HG03469 (cell line): Measurements from ENCODE around the gene EBNA1BP2.
"Not testable (repeated sequence)": the region's sequence is repeated elsewhere in the genome, so short reads cannot be mapped to it uniquely, and the experiment has no call there.

Experiments
- ATAC-seq: cut with Tn5 transposase; IDR thresholded peaks from one replicate; pipeline ENCODE4 v1.9.1; 2021; ENCODE audit warnings: mild to moderate bottlenecking, moderate library complexity, moderate number of reproducible peaks; ENCODE audit not compliant: unreplicated experiment

The EBNA1BP2 gene, protein sequence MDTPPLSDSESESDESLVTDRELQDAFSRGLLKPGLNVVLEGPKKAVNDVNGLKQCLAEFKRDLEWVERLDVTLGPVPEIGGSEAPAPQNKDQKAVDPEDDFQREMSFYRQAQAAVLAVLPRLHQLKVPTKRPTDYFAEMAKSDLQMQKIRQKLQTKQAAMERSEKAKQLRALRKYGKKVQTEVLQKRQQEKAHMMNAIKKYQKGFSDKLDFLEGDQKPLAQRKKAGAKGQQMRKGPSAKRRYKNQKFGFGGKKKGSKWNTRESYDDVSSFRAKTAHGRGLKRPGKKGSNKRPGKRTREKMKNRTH

DNA sequence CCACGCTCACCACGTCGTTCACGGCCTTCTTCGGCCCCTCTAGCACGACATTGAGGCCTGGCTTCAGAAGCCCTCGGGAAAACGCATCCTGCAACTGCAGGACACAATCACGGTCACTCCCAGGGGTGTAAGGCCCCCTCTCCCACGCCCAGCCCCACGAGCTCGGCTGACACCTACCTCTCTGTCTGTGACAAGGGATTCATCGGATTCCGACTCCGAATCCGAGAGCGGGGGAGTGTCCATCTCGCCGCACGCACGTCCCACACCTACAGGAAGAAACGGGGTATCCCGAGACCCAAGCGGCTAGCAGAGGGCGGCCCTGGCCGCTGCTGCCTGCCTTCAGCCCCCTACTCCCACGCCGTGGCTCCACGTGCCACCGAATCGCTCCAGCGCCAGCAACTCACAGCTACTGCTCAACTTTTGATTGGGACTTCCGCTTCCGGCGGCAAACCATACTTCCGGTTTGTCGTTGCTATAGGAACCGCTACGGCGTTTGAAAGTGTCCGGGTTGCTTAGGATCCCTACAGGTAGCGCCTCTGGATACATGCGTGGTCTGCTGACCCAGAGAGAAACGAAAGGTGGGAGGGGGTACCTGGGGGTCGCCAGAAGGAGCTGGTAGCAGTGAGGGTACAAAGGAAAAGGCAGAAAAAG is at the start of gene EBNA1BP2, which contains the start of gene CFAP57:
Gene EBNA1BP2, minus strand, starts transcription at position 415 of the 651 bp plus-strand sequence. Its CDS starts 172 bp downstream, at position 243.
Gene CFAP57, plus strand, starts transcription at position 455 of the 651 bp plus-strand sequence. CDS start 424 bp downstream, outside the sequence.
- peak; percentile 68 for ATAC-seq

- no peak for ATAC-seq
Measured at GRCh38 chr1:43221797-43222196, 49.7 kb upstream of the EBNA1BP2 start.

DNA sequence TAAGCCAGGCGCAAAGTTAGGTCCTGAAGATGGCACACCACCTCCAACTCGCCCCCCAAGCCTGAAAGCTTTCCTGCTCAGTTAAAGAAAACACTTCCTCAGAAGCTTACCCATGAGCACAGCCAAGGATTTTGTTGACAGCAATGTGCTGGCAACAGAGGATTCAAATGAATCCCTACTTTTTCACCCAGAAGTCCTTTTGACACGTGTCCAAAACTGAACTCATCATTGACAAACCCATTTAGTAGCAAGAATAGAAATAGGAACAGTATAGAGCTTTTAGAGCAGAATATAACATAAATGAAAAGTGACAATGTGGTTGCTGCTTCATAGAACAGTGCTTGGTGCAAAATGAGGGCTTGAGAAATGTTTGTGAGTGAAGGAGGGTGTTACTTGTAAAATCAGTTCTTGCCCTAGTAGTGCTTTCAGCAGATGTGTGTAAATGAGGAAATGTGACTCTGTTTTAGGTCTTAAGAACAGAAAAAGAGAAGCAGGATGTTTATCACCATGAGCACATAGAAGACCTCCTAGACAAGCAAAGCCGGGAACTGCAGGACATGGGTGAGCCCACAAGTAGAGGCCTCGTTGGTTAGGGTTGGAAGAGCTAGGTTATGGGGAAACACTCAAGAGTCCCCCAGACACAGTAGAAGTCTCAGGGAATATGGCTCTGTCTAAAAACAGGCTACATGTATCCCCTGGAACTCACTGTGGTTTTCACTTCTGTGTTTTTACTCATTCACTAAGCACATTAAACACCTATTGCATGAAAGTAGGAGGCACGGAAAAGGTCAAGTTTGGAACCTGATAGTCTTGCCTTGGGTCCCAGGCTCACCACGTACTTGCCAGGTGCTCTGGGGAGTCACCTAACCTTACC is 49.1 kb upstream of the EBNA1BP2 start:
- ATAC-seq, result no peak

- ATAC-seq, result no peak
Measured at GRCh38 chr1:43217747-43218146, 45.7 kb upstream of the EBNA1BP2 start.

DNA sequence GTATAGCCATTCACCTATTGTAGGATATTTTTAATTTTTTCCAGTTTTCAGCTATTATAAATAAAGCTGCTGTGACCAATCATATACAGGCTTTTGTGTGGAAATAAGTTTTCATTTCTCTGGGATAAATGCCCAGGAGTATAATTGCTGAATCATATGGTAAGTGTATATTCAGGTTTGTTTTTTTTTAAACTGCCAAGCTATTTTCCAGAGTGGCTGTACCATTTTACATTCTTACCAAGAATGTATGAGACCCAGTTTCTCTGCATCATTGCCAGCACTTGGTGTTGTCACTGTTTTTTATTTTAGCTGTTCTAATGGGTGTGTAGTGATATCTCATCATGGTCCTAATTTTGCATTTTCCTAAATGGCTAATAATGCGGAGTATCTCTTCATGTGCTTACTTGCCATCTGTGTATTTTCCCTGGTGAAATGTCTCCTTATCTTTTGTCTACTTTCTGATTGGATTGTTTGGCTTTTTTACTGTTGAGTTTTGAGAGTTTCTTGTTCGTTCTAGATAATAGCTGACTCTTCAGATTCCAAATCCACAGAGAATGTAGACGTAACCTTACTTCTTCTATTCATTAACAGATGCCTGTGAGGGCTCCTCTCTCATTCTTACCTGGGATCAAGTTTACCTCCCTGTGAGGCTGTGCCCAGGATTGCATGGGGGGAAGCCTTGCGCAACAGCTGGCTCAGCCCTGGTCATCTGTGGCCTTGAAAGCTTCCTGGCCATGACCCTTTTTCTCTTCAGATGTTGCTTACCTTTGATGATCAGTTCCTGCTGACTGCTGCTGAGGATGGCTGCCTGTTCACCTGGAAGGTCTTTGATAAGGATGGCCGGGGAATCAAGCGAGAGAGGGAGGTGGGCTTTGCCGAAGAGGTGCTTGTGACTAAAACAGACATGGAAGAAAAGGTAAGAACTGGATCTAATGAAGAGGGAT is 42.7 kb upstream of the EBNA1BP2 start:
- ATAC-seq, result no peak

- not testable (repeated sequence) for ATAC-seq
Measured at GRCh38 chr1:43208277-43208676, 36.2 kb upstream of the EBNA1BP2 start.

DNA sequence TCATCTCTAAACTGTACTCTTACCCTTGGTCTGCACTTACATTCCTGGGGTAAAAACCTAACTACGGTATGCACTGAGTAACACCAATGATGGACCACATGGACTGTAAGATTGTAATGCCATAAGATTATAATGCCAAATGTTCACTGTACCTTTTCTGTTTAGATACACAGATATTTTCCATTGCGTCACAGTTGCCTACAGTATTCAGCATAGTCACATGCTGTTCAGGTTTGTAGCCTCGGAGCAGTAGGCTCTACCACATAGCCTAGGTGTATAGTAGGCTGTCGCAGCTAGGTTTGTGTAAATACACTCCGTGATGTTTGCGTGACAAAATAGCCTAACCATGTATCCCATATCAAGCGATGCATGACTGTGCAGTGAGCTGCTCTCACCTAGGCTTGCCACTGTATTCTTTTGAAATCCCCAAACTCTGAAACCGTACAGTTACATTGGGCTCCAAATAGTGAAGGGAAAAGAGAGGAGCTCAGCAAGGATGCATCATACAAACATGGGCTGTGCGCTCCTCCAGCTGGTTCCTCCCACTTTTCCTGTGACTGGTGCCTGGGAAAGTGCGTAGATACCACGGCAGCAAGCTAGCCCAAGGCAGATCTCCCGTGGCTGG is 35.3 kb upstream of the EBNA1BP2 start:
- no peak for ATAC-seq

DNA sequence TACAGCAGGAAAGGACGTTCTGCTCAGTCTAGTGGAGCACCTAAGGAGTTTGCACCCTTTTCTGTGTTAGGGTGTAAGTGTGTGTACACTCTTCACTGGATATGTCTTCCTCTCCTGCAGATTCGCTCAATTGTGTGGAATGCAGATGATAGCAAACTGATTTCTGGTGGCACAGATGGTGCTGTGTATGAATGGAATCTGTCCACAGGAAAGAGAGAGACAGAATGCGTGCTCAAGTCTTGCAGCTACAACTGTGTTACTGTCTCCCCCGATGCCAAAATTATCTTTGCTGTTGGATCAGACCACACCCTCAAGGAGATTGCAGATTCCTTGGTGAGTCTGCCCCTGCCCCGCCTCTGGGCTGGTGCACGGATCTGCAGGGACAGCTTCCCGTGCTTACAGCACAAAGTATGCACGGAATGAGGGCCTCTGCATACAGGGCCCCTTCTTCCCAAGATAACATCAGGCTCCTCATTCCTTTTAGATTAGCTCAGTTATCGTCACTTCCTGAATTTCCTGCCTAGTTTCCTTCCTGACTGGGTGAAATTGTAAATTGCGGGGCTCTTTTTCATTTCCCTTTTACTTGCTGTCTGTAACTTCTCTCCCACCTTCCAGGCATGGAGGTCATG is 34.6 kb upstream of the EBNA1BP2 start:
- no peak for ATAC-seq

DNA sequence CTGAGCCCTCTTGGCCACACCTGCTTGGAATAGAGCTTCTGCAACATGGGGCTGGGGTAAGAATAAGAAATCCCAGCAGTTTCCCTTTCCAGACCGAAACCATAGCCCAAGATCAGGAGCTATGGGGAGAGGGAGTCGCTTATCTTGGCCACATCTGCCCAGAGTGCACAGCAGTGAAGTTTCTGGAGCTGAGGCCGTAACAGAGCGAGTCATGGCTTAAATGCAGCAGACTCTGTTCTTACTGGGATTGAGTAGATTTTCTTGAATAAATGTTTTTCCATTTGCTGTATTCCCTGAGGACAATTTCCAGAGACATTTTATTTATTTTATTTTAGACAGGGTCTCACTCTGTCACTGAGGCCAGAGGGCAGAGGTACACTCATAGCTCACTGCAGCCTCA is 33.6 kb upstream of the EBNA1BP2 start:
- ATAC-seq, result no peak

- ATAC-seq, result no peak
Measured at GRCh38 chr1:43204394-43204793, 32.3 kb upstream of the EBNA1BP2 start.

GRCh38 chr1:43203859-43204258 is 31.8 kb upstream of the EBNA1BP2 start:
- ATAC-seq, result no peak

GRCh38 chr1:43199093-43199726 is 27.1 kb upstream of the EBNA1BP2 start:
- no peak for ATAC-seq

DNA sequence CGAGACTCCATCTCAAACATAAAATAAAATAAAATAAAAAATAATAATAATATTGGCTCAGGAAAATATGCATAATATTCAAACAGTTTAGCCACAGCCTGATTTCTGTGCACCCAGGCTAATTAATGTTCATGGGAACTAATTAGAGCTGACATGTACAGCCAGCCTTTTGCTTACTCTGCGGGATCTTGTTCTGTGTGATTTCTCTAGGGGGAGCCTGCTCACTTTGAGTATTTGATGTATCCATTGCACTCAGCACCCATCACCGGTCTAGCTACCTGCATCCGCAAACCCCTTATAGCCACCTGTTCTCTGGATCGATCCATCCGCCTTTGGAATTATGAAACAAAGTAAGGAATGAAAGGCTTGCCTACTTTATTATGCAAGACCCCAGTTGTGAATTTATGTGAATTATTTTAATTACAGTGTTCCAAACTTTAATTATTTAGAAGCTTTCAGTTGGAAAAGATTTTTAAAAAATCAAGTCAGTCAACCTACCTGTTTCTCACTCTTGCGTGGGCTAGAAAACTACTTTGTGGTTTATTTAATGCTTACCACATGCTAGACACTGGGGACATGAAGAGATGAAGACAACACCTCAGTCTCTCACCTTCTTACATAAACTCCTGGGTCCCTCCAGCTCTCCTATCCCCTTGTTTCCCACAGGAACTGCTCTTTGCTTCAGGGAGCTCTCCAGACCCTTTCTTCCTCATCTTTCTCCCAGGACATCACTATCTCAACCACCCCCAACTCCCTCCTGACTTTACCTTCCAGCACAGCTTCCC is 25.4 kb upstream of the EBNA1BP2 start:
- no peak for ATAC-seq

- ATAC-seq, result no peak
Measured at GRCh38 chr1:43194509-43194908, 22.4 kb upstream of the EBNA1BP2 start.

GRCh38 chr1:43188106-43188505 is 16.0 kb upstream of the EBNA1BP2 start:
- no peak for ATAC-seq

DNA sequence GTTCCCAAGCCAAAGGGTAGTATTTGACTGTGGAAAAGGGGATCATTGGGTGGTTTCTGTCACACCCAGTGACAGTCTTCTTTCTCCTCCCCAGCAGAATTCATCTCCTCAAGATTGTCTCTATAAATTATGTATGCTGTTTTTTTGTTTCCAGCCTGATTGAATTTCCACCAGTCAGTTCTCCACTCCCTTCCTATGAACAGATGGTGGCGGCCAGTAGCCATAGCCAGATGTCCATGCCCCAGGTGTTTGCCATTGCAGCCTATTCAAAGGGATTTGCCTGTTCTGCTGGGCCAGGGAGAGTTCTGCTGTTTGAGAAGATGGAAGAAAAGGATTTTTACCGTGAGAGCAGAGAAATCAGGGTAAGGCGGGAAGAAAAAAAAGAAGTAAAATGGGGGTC is 12.9 kb upstream of the EBNA1BP2 start:
- no peak for ATAC-seq

- no peak for ATAC-seq
Measured at GRCh38 chr1:43184388-43184787, 12.3 kb upstream of the EBNA1BP2 start.

DNA sequence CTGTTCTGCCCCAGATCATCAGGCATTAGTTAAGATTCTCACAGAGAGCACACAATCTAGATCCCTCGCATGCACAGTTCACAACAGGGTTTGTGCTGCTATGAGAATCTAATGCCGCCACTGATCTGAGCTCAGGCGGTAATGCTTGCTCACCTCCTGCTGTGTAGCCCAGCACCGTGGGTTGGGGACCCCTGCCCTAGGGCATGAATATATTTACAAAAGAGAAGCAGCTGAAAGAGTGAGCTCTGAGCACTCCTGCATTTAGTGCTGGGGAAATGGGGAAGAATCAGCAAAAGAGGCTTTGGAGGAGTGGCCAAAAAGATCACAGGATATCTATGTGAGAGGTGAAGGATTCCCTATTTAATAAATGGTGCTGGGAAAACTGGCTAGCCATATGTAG is 5.6 kb upstream of the EBNA1BP2 start:
- no peak for ATAC-seq
